GM10847 (cell line): ENCODE measurements around the gene MMEL1.

ENCODE experiments used
- POLR2A ChIP-seq: IDR thresholded peaks from 2 replicates; pipeline ENCODE4 v1.6.1; 2011; ENCODE audit not compliant: insufficient read length; ENCODE audit errors: extremely low read depth

Gene MMEL1

GRCh38 chr1:2632561-2633361 lies at the start of gene MMEL1:
Gene MMEL1 (minus strand): TSS chr1:2633016. CDS start chr1:2629484, 3,532 bp downstream.
- TF ChIP-seq POLR2A = no peak

GRCh38 chr1:2650967-2651645 lies 18.3 kb upstream of the MMEL1 start:
- TF ChIP-seq POLR2A = no peak

DNA sequence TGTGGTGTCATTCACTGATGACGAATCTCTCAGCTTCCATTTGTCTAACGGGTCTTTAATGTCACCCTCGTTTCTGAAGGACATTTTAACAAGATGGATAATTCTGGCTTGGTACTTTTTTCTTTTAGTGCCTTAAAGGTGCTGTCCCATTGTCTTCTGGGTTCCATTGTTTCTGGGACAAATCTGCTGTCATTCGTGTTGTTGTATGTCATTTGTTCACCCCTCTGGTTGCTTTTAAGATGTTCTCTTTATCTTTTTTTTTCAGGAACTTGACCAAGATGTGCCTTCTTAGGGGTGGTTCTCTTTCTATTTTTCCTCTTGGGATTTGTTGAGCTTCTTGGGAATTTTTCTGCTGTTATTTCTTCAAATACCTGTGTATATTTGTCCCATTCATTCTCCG lies 14.0 kb upstream of the MMEL1 start:
- TF ChIP-seq POLR2A = no peak

DNA sequence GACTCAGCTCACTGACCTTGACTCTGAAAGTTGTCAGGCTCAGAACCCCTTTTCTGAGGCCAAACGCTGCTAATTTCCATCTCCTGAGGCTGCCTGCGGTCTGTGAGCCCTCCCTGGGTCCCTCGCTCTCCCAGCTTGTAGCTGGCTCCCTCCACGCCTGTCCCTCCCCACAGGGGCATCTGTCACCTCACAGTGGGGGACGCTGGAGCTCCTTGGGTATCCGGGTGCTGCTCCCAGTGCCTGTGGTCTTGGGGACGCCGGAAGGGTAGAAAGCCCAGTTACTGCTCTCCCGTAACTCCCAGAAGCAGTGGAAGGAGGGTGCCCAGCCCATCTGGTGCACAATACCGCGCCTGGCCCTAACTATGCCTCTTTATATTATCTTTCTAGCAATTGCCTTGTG lies 13.0 kb upstream of the MMEL1 start:
- TF ChIP-seq POLR2A = no peak

DNA sequence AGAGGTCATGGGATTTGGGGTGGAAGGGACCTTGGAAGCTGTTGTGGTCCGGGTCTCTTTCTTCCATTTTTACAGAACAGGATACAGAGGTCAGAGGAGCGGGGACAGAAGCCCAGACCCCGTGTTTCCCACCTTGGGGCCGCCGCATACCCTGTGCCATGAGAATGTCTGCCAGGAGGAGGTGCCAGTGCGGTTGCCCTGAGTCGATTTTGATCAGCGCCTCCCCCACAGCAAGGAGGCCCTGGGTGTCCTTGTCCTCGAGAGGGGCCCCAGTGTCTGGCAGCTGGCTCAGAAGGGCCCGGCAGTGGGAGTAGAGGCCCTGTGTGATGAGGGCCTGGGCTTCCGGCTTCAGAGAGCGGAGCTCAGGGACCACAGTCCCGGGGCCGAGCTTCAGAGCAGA lies 12.3 kb upstream of the MMEL1 start:
- TF ChIP-seq POLR2A = no peak

DNA sequence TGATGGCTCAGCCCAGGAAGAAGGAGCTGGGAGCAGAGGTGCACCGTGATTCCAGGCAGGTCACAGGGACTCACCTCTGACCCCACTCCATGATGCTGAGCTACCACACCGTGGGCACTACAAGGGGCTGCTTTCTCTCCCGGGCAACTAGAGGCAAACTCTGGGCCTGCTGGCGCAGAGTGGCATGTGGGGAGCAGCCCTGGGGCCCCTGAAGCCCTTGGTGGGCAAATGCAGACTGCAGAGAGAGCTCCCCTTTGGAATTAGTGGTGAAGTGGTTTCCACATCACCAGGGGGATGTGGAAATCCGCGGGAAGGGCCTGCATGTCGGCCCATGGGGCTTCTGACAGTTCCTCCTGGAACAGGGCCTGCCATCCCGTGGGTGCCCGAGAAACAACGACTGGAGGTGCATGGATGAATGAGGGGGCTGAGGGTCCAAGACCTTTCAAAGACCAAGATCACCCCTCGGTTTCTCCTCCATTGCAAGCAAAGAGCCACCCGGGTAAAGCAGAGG lies 11.8 kb upstream of the MMEL1 start:
- no peak for TF ChIP-seq POLR2A

DNA sequence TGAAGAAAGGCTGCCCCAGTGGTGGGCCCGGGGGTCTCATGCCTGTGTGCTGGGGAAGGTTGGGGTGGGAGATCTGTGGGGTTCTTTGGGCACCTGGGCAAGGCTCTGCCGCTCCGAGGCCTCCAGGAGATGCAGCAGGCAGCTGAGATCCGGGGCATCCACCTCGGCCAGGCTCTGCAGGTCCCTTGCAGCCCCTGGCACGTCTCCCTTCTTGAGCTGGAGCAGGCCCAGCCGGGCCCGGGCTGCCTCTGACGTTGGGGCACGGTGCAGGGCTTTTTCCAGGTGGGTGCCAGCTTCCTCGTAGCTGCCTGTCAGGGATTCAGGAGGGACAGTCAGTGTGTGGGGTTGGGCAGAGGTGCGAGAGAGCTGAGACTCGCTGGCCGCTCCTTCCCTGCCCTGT lies 11.4 kb upstream of the MMEL1 start:
- TF ChIP-seq POLR2A = no peak

- no peak for TF ChIP-seq POLR2A
Observed at GRCh38 chr1:2643414-2644077, 10.7 kb upstream of the MMEL1 start.

DNA sequence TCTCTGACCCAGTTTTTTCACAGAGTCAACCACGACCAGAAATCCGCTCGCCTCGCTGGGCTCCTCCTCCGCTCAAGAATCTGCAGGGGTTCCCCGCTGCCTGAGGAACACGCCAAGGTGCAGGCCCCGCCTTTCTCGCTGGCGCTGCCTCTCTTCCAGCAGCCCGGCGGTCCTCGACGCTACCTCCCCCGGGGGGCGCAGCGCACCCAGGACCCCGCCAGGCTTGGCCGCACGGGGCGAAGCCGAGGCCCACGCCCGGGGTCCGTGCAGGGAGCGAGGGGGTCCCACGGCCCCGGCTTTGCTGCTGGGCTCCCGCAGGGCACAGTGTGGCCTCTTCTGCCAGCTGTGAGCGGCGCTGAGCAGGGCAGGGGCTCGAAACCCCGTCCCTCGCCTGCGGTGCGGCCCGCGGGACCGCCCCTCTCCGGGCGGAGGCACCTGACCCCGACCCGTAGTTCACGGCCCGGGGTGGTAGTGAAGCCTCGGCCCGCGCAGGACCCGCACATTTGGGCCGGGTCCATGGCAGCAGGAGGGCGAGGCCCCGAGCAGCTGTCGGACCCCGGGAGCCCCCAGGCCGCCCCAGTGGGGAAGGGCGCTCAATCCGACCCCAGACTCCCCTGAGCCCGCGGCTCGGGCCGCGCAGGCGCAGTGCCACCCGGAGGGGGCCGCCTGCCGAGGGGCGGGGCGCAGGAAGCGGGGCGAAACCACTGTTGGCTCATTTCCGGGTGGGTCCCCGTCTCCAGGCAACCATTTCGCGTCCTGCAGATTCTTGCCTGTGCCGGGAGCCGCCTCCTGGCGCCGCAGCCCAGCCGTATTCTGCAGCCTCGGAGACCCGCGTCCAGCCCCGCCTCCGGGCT lies 10.0 kb upstream of the MMEL1 start:
- TF ChIP-seq POLR2A = peak; percentile 50

DNA sequence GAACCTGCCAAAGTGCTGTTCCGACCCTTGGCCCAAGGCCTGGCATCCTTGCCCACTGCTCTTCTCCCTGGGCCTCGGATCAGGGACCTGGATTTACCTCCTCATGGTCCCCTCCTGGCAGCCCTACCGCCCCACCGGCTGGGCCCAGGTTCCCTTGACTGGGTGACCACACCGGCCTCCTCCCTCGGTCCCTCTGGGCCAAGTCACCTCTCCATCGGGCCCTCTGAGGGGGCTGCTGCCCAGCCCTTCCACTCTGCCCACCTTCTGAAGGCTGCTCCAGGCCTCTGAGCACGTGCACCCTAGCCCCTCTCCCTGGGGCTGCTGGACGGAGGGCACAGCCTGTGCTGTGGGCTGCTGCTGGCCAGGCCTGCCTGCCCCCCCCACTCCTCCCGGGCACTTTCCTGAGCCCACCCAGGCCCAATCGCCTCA lies 9.3 kb upstream of the MMEL1 start:
- no peak for TF ChIP-seq POLR2A

DNA sequence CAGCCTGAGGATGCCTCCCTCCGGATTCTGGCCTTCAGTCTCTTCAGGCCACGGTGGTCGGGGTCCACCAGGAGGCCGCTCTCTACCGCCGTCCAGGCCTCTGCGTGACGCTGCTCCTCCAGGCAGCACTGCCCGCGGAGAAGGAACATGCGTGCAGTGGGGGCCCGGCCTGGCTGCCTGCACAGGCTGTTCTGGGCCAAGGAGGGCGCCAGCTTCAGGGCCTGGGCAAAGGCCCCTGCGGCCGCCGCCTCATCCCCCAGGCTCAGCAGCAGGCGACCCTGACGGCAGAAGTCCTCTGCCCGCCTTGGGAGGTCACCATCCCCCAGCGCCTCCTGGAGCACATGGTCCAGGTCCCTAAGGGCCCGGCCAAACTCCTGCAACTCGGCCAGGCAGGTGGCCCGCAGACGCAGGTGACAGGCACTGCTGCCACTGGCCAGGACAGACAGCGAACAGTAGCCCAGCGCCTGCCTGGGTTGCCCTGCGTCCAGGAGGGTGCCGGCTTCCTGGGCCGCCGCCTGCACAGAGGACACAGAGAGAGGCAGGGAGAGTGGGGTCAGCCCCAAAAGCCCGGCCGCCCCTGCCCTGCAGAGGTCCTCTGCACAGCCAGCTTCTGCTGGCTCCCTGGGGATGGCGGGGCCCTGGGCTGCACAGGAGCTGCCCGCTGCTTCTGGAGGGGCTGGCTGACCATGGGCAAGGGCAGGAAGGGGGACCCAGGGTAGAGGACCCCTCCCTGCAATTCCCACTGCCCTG lies 8.7 kb upstream of the MMEL1 start:
- TF ChIP-seq POLR2A = no peak

DNA sequence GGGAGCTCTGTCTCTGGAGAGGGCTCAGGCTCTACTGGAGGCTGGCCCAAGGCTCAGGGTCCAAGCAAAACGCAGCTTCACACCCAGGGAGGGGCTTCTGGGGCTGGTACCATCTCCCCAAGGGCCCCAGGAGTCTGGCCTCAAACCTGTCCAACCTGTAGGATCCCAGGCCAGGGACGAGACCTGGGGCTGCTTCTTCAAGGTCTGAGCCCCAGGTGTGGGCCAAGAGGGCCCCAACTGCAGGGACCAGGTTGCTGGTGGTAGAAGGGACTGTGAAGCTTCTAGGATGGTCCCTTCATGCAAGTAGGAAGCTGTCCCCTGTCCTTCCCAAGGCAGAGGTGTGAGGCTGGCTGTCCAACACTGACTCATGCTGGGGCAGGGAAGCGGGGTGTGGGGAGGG lies 7.8 kb upstream of the MMEL1 start:
- no peak for TF ChIP-seq POLR2A

GRCh38 chr1:2639607-2640521 lies 7.0 kb upstream of the MMEL1 start:
- TF ChIP-seq POLR2A = no peak
